Renal pelvis (tissue), 4 donors: ENCODE measurements around the gene FAM72B. TPM values are rescaled to one million over a fixed set of nuclear protein-coding genes. Genes with fewer than 3 reads are reported as not detected.
"Not testable (repeated sequence)": the region's sequence is repeated elsewhere in the genome, so short reads cannot be mapped to it uniquely, and the experiment has no call there.

Source experiments
- DNase-seq: peaks from one replicate; pipeline ENCODE4 v3.0.0-alpha.2; 2013
- polyA plus RNA-seq, 3 donors: library from polyadenylated mRNA; unstranded; fragments of 120-200 nt; gene quantifications; one replicate each; pipeline ENCODE4 v1.2.1, GENCODE V29; 2013; ENCODE audit not compliant: insufficient read length in 3 of 3

FAM72B gene
- polyA plus RNA-seq, 3 donors: 4.0 to 4.6 (median 4.1) TPM

DNA sequence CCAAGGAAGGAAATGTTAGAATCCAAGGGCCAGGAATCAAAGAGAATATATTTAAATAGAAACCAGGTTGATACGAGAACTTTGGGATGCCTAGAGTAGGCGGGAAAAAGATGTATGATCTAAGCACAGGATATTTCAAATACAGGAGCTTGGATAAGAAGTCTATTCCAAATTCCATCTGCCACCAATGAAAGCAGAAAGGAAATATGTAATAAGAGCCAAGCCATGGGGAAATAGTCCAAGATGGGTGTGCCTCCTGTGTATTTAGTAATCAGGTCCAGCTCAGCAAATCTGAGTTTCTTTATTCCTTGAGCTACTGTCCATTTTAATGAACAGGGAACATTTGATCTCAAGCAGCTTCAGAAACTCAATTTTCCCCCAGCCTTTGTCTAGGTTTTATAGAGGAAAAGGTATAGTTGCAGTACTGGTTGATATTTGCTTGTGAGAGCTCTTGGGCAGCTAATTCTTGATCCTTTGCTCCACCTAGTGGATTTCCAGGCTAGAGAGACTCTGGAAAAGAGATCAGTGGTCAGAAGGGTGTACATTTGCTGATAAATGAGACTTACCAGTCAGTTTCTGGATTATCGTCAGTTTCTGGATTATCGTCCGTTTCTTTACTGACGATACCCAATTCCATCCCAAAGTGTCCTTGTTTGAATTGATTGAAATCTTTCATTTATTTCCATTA lies 28.3 kb downstream of the FAM72B start:
- DNase-seq: peak; percentile 0

DNA sequence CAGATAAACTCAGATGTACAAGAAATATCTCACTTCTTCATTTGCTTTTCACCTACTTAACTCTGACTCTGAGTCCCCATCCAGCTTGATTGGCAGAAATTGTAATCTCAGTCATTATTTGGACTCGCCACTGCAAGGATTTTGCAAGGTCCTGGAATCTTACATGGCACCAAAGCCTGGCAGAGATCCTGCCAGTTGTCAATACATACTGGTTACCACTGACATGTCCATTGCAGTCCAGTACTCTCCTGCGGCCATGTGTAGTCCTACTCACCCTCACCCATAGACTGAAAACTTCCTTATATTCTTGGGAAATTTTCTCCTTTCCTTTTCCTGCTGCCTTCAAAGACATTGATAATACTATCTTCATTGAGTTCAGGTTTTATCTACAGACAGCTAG lies 29.3 kb downstream of the FAM72B start:
- not testable (repeated sequence) for DNase-seq

DNA sequence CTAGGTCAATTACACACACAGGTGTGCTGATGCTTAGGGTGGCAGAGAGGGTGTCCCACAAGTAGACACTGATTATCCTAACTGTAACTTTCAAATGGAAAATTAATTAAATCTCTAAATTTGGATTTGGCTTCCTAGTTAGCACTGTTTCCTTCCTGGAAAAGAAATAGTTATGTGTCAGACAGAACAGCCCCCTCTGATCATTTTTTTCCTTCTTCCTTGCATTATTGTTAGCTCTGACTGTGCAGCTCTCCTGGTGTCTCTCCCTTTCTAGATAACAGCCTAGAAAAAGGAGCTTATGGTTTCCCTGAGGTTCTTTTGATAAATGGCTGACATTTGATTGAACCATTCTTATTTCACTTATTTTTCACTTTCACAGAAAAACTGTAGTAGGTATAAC lies 31.4 kb downstream of the FAM72B start:
- not testable (repeated sequence) for DNase-seq

DNA sequence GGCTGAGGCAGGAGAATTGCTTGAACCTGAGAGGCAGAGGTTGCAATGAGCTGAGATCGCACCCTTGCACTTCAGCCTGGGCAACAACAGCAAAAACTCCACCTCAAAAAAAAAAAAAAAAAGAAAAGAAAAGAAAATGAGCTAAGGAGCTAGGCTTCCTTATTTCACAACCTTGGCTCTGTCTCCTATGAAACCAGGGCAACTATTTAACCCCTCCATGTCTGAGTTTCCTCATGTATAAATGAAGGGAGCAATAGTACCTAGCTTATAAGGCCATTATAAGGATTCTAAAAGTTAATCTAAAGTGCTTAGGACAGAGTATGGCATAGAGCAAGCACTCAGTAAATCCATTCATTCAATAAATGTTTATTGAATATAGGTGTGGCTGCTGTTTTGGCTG lies 32.8 kb downstream of the FAM72B start:
- not testable (repeated sequence) for DNase-seq

DNA sequence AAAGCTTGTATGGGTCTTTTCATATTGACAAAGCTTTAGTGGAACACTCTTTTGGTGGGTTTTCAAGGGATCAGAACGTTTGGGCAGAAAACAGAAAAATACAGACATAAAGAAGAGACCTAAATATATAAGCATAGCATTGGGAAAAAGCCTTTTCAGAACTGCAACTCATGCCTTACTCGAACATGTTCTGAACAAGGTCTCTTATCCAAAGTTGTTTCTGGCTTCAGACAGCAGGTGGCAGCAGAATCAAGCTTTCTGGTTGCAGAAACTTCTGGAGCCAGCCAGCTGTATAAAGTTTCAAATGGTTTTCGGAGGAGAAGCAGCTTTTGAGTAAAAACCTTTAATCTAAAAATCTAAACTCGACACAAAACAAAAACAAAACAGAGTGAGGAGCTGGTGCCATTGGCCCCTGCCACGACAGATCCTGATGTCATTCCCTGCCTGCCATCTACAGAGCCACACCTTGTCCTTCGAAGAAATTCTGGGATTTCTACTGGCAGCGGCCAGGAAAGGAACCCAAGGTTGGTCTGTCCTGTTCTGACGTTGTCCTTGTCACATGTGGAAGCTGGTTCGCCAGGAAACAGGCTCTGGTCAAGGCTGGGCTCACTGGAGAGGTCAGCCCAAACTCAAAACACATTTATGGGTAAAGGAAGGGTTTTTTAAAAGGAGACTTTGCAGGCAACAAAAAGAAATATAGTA lies 35.5 kb downstream of the FAM72B start:
- not testable (repeated sequence) for DNase-seq

DNA sequence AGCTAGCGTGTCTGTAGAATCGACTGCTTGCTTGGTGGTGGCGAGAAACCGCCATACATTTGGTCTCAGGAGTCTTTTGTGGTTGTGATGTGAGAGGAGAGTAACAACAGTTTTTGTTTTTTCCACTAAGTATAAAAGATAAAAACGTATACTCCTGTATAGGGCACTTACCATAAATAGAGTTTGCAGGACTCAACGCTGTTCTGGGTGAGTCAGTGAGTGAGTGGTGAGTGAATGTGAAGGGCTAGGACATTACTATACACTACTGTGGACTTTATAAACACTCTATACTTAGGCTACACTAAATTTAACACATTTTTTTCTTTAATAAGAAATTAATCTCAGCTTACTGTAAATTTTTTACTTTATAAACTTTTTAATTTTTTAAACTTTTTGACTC lies 43.7 kb downstream of the FAM72B start:
- DNase-seq: not testable (repeated sequence)

DNA sequence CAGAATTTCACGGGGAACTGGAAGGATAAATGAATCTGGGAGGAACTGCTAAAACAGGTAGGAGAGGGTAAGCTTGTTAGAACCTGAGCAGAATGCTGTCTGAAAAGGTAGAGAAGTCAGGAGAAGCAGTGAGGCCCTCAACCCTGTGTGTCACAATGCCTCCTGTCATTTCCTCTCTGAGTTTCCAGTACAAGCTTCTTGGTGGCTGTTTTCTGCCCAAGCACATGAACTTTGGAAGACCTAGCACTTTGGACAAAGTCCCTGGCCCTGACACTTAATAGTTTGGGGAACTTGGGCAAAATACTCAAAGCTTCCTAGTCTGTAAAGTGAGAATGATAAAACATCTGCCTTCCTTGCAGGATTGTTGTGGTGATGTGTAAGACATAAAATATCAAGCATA lies 52.6 kb downstream of the FAM72B start:
- not testable (repeated sequence) for DNase-seq

DNA sequence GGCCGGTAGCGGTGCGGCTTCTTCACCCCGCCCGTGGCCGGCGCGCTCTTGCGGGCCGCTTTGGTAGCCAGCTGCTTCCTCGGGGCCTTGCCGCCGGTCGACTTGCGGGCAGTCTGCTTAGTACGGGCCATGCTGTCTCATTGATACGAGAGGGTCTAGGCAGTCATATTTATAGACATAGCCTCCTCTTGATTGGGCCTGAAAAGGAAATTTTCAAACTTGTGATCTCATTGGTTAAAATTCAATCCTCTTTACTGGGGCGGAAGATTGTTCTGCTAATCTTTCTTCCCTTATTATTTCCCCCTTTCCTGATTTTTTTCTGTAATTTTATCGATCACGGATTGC lies 65.7 kb downstream of the FAM72B start:
- not testable (repeated sequence) for DNase-seq

Other genes with a start within 250 kb of the FAM72B start
- gene SRGAP2C, start 635 bp upstream of the FAM72B start, polyA plus RNA-seq: 10 to 100 TPM; 17.5 to 21.5 (median 20.3) TPM